CD4-positive, CD25-positive, alpha-beta regulatory T cell (primary cell): ENCODE data around the gene EEA1. TPM values are rescaled to one million over a fixed set of nuclear protein-coding genes. Genes with fewer than 3 reads are reported as not detected.

ENCODE experiments used
- ATAC-seq, 2 donors: fragments of 150-1000 bp; cut with Tn5 transposase; one replicate each; pipeline ENCODE4 v1.10.0; 2021; ENCODE audit warnings: low read depth in 2 of 2, moderate number of reproducible peaks in 2 of 2, moderate library complexity in 1 of 2
- DNase-seq, 3 donors: peaks; one replicate each; pipeline versions ENCODE4 v3.0.0 to v3.0.0-alpha.2; 2012 to 2022; ENCODE audit warnings: mixed read lengths in 1 of 3
- H3K27ac ChIP-seq: one replicate; pipeline ENCODE4 v1.7.0; 2013; ENCODE audit warnings: mild to moderate bottlenecking, low read length; ENCODE audit not compliant: insufficient read depth, poor library complexity, severe bottlenecking
- H3K27me3 ChIP-seq: one replicate; pipeline ENCODE4 v1.7.0; 2013; ENCODE audit warnings: low read length; ENCODE audit not compliant: control insufficient read depth, insufficient read depth
- H3K36me3 ChIP-seq: one replicate; pipeline ENCODE4 v1.7.0; 2013; ENCODE audit warnings: mild to moderate bottlenecking, low read length, moderate library complexity; ENCODE audit not compliant: control insufficient read depth, insufficient read depth
- H3K4me1 ChIP-seq: 2 replicates; pipeline ENCODE4 v1.7.0; 2013; ENCODE audit warnings: mild to moderate bottlenecking, low read length; ENCODE audit not compliant: insufficient read depth, control insufficient read depth, poor library complexity, severe bottlenecking
- H3K4me3 ChIP-seq: one replicate; pipeline ENCODE4 v1.7.0; 2013; ENCODE audit warnings: low read depth, mild to moderate bottlenecking, low read length, moderate library complexity
- H3K9me3 ChIP-seq, 2 experiments: 1 replicate in 1 of 2; 2 replicates in 1 of 2; pipeline ENCODE4 v1.7.0; 2013; ENCODE audit warnings: low read length in 2 of 2, mild to moderate bottlenecking in 1 of 2, moderate library complexity in 1 of 2; ENCODE audit not compliant: control insufficient read depth in 2 of 2
- H3K27ac Mint-ChIP-seq, 3 donors: one replicate each; pipeline ENCODE4 v1.8.0; 2020 to 2022; ENCODE audit warnings: mild to moderate bottlenecking in 3 of 3, mixed read lengths in 3 of 3, moderate library complexity in 2 of 3
- H3K27me3 Mint-ChIP-seq: one replicate; pipeline ENCODE4 v1.8.0; 2022; ENCODE audit warnings: mild to moderate bottlenecking, mixed read lengths
- H3K36me3 Mint-ChIP-seq: one replicate; pipeline ENCODE4 v1.8.0; 2020; ENCODE audit warnings: mixed read lengths
- H3K4me1 Mint-ChIP-seq, 4 donors: one replicate each; pipeline ENCODE4 v1.8.0; 2020 to 2022; ENCODE audit warnings: mixed read lengths in 4 of 4, mild to moderate bottlenecking in 1 of 4
- H3K4me3 Mint-ChIP-seq, 4 donors: one replicate each; pipeline ENCODE4 v1.8.0; 2020 to 2022; ENCODE audit warnings: mild to moderate bottlenecking in 4 of 4, mixed read lengths in 4 of 4, moderate library complexity in 3 of 4
- H3K9me3 Mint-ChIP-seq, 7 donors: one replicate each; pipeline ENCODE4 v1.8.0; 2020 to 2022; ENCODE audit warnings: mixed read lengths in 7 of 7, mild to moderate bottlenecking in 3 of 7, moderate library complexity in 2 of 7
- polyA plus RNA-seq, 4 donors: library from polyadenylated mRNA; unstranded; fragments of 300-500 nt; fragmentation: Illumina TruSeq; gene quantifications; one replicate each; pipeline ENCODE4 v1.2.3, GENCODE V29; 2021
- total RNA-seq: library from RNA; stranded (reverse); gene quantifications from one replicate; pipeline ENCODE4 v1.2.3, GENCODE V29; 2022

EEA1 gene
- total and polyA plus RNA-seq, 5 donors from 2014 or later, result 5.8 to 11.8 (median 6.8) TPM

- no peaks in the 10 kb centered on the region for H3K27me3 ChIP-seq
- DNase-seq (no peak), ATAC-seq (no peak)
- Mint-ChIP-seq H3K27ac (no peak overlapping the region), H3K4me3 (no peak overlapping the region), H3K36me3 (peaks cover 11% of the 10 kb centered on the region), H3K9me3 (no peaks in the 10 kb centered on the region), H3K4me1 (peaks cover 0 to 10% (median 3%) of the 10 kb centered on the region in 4 donors), H3K27me3 (no peaks in the 10 kb centered on the region)
- no peak overlapping the region for H3K27ac ChIP-seq
- H3K36me3 ChIP-seq, result peaks cover 11% of the 10 kb centered on the region
- no peak overlapping the region for H3K4me3 ChIP-seq
- no peaks in the 10 kb centered on the region for H3K4me1 ChIP-seq
- no peaks in the 10 kb centered on the region for H3K9me3 ChIP-seq
Measured at GRCh38 chr12:92784356-92784755, 144.7 kb downstream of the EEA1 start.

GRCh38 chr12:92779902-92780301 lies 149.2 kb downstream of the EEA1 start:
- ATAC-seq (no peak), DNase-seq (no peak)
- Histone ChIP-seq H3K36me3 (peaks cover 41% of the 10 kb centered on the region), H3K4me1 (no peaks in the 10 kb centered on the region), H3K27me3 (no peaks in the 10 kb centered on the region), H3K27ac (no peak overlapping the region), H3K9me3 (no peaks in the 10 kb centered on the region), H3K4me3 (no peak overlapping the region)
- no peak overlapping the region for H3K4me3 Mint-ChIP-seq
- no peak overlapping the region for H3K27ac Mint-ChIP-seq
- peaks cover 29% of the 10 kb centered on the region for H3K36me3 Mint-ChIP-seq
- no peaks in the 10 kb centered on the region for H3K9me3 Mint-ChIP-seq
- no peaks in the 10 kb centered on the region for H3K27me3 Mint-ChIP-seq
- peaks cover 0 to 3% (median 0%) of the 10 kb centered on the region in 4 donors for H3K4me1 Mint-ChIP-seq

GRCh38 chr12:92778525-92778924 lies 150.6 kb downstream of the EEA1 start:
- H3K4me1 ChIP-seq, result no peaks in the 10 kb centered on the region
- no peak overlapping the region for H3K4me3 Mint-ChIP-seq
- DNase-seq (no peak), ATAC-seq (no peak)
- H3K9me3 ChIP-seq, result no peaks in the 10 kb centered on the region
- H3K27ac Mint-ChIP-seq, result no peak overlapping the region
- peaks cover 38% of the 10 kb centered on the region for H3K36me3 ChIP-seq
- H3K9me3 Mint-ChIP-seq, result no peaks in the 10 kb centered on the region
- H3K4me1 Mint-ChIP-seq, result no peaks in the 10 kb centered on the region
- no peak overlapping the region for H3K27ac ChIP-seq
- H3K4me3 ChIP-seq, result no peak overlapping the region
- peaks cover 29% of the 10 kb centered on the region for H3K36me3 Mint-ChIP-seq
- H3K27me3 Mint-ChIP-seq, result no peaks in the 10 kb centered on the region
- H3K27me3 ChIP-seq, result no peaks in the 10 kb centered on the region

GRCh38 chr12:92775416-92775815 lies 153.7 kb downstream of the EEA1 start:
- H3K27ac Mint-ChIP-seq, result no peak overlapping the region
- no peaks in the 10 kb centered on the region for H3K4me1 ChIP-seq
- no peak overlapping the region for H3K4me3 ChIP-seq
- no peaks in the 10 kb centered on the region for H3K27me3 ChIP-seq
- H3K27ac ChIP-seq, result no peak overlapping the region
- H3K4me1 Mint-ChIP-seq, result peaks cover 0 to 4% (median under 1%) of the 10 kb centered on the region in 4 donors
- no peaks in the 10 kb centered on the region for H3K9me3 Mint-ChIP-seq
- ATAC-seq (no peak), DNase-seq (no peak)
- no peaks in the 10 kb centered on the region for H3K27me3 Mint-ChIP-seq
- H3K4me3 Mint-ChIP-seq, result no peak overlapping the region
- peaks cover 35% of the 10 kb centered on the region for H3K36me3 ChIP-seq
- H3K36me3 Mint-ChIP-seq, result peaks cover 22% of the 10 kb centered on the region
- H3K9me3 ChIP-seq, result no peaks in the 10 kb centered on the region

GRCh38 chr12:92771001-92771400 lies 158.1 kb downstream of the EEA1 start:
- H3K4me3 Mint-ChIP-seq, result no peak overlapping the region
- no peaks in the 10 kb centered on the region for H3K9me3 Mint-ChIP-seq
- Histone ChIP-seq H3K27ac (no peak overlapping the region), H3K4me1 (no peaks in the 10 kb centered on the region), H3K4me3 (no peak overlapping the region), H3K27me3 (no peaks in the 10 kb centered on the region), H3K9me3 (no peaks in the 10 kb centered on the region), H3K36me3 (no peaks in the 10 kb centered on the region)
- peak overlapping the region in 1 of 3 donors; percentile 53 for H3K27ac Mint-ChIP-seq
- peaks cover 0 to 17% (median 12%) of the 10 kb centered on the region in 4 donors for H3K4me1 Mint-ChIP-seq
- H3K27me3 Mint-ChIP-seq, result no peaks in the 10 kb centered on the region
- H3K36me3 Mint-ChIP-seq, result peaks cover 4% of the 10 kb centered on the region
- ATAC-seq, result no peak
- DNase-seq, result no peak

- peaks cover 4% of the 10 kb centered on the region for H3K36me3 Mint-ChIP-seq
- Histone ChIP-seq H3K9me3 (no peaks in the 10 kb centered on the region), H3K36me3 (no peaks in the 10 kb centered on the region), H3K4me3 (no peak overlapping the region), H3K27me3 (no peaks in the 10 kb centered on the region), H3K4me1 (no peaks in the 10 kb centered on the region), H3K27ac (no peak overlapping the region)
- peak in 1 of 2 donors; percentile 24 for ATAC-seq
- H3K4me3 Mint-ChIP-seq, result no peak overlapping the region
- H3K27ac Mint-ChIP-seq, result no peak overlapping the region
- no peaks in the 10 kb centered on the region for H3K9me3 Mint-ChIP-seq
- no peaks in the 10 kb centered on the region for H3K27me3 Mint-ChIP-seq
- no peak for DNase-seq
- peaks cover 0 to 17% (median 12%) of the 10 kb centered on the region in 4 donors for H3K4me1 Mint-ChIP-seq
Measured at GRCh38 chr12:92769124-92769901, 159.8 kb downstream of the EEA1 start.

GRCh38 chr12:92765871-92766270 lies 163.2 kb downstream of the EEA1 start:
- H3K36me3 ChIP-seq, result no peaks in the 10 kb centered on the region
- Mint-ChIP-seq H3K4me1 (peaks cover 0 to 16% (median 10%) of the 10 kb centered on the region in 4 donors), H3K27ac (no peak overlapping the region), H3K36me3 (peaks cover 4% of the 10 kb centered on the region), H3K4me3 (no peak overlapping the region), H3K9me3 (peaks cover 0 to 4% (median 0%) of the 10 kb centered on the region in 7 donors), H3K27me3 (peaks cover 11% of the 10 kb centered on the region)
- no peak for ATAC-seq
- no peak overlapping the region for H3K27ac ChIP-seq
- no peaks in the 10 kb centered on the region for H3K9me3 ChIP-seq
- no peak overlapping the region for H3K4me3 ChIP-seq
- peaks cover 4% of the 10 kb centered on the region for H3K27me3 ChIP-seq
- DNase-seq, result no peak
- H3K4me1 ChIP-seq, result no peaks in the 10 kb centered on the region

- no peaks in the 10 kb centered on the region for H3K36me3 ChIP-seq
- DNase-seq (no peak), ATAC-seq (no peak)
- H3K4me1 ChIP-seq, result no peaks in the 10 kb centered on the region
- no peaks in the 10 kb centered on the region for H3K36me3 Mint-ChIP-seq
- H3K27ac Mint-ChIP-seq, result peak overlapping the region in 1 of 3 donors; percentile 5
- peaks cover 11% of the 10 kb centered on the region for H3K27me3 Mint-ChIP-seq
- no peak overlapping the region for H3K4me3 Mint-ChIP-seq
- H3K27ac ChIP-seq, result no peak overlapping the region
- peaks cover 0 to 13% (median 9%) of the 10 kb centered on the region in 4 donors for H3K4me1 Mint-ChIP-seq
- peaks cover 4% of the 10 kb centered on the region for H3K27me3 ChIP-seq
- H3K4me3 ChIP-seq, result no peak overlapping the region
- H3K9me3 ChIP-seq, result no peaks in the 10 kb centered on the region
- peaks cover 0 to 4% (median 0%) of the 10 kb centered on the region in 7 donors for H3K9me3 Mint-ChIP-seq
Measured at GRCh38 chr12:92764831-92765230, 164.3 kb downstream of the EEA1 start.
